GM12892 (cell line): ENCODE measurements around the gene GRIA4.
"Not testable (repeated sequence)": the region's sequence is repeated elsewhere in the genome, so short reads cannot be mapped to it uniquely, and the experiment has no call there.

Experiments
- DNase-seq: peaks from one replicate; pipeline ENCODE4 v3.0.0; 2011; ENCODE audit not compliant: insufficient read length
- FAIRE-seq: peaks from 2 replicates; lab custom pipeline; 2011; peaks lifted over from hg19 to GRCh38; lab: Jason Lieb, UNC
- POLR2A ChIP-seq: IDR thresholded peaks from 2 replicates; pipeline ENCODE4 v1.6.1; 2011; ENCODE audit warnings: low read depth, low read length, control low read depth
- POLR2AphosphoS5 ChIP-seq: IDR thresholded peaks from 2 replicates; pipeline ENCODE4 v1.6.1; 2011; ENCODE audit warnings: low read depth, low read length, control low read depth
- TAF1 ChIP-seq: IDR thresholded peaks from 2 replicates; pipeline ENCODE4 v1.6.1; 2011; ENCODE audit warnings: low read depth, mild to moderate bottlenecking, control low read depth, low read length, borderline replicate concordance

The GRIA4 gene

GRCh38 chr11:105780781-105781525, 171.1 kb downstream of the GRIA4 start:
- DNase-seq: no peak
- FAIRE-seq: no peak
- TF ChIP-seq POLR2AphosphoS5 (no peak), TAF1 (no peak), POLR2A (no peak)

DNA sequence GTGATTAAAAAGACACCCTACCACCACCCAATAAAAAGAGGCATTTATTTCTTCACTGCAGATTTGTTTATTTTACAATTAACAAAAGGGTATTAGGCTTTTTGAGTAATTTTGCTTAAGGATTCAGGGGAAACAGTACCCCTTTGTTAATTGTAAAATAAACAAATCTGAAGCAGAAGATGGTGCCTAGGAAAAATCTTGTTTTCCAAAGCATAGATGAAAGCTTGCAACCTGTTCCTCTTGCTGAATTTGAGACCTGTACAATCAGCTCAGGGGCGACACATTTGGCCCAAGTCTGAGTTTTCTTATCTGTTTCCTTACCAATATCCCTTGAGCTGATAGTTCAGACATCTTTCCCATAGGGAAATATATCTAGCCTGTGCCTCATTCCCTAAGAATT, 171.9 kb downstream of the GRIA4 start:
- FAIRE-seq (no peak), DNase-seq (no peak)
- no peak for TF ChIP-seq POLR2AphosphoS5
- no peak for TF ChIP-seq POLR2A
- no peak for TF ChIP-seq TAF1

DNA sequence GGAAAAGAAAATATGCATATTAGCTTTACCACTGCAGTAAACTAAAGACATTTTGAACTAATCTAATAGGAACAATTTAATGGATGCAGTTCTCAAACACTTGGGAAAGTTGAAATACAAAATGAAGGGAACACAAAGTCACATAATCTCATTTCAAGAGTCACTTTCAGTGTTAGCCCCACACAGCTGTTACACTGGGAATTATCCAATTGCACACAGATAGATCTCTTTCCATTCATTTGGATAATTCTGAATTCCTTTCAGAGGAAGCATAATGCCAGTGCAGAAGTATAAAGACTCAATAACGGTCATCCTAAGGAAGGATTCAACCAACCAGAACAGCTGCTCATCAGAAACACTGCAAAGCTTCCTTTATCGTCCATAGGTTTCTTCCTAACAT, 173.3 kb downstream of the GRIA4 start:
- TF ChIP-seq POLR2AphosphoS5 (no peak), TAF1 (no peak), POLR2A (no peak)
- FAIRE-seq: no peak
- no peak for DNase-seq

GRCh38 chr11:105785850-105786249, 176.0 kb downstream of the GRIA4 start:
- not testable (repeated sequence) for FAIRE-seq, DNase-seq

DNA sequence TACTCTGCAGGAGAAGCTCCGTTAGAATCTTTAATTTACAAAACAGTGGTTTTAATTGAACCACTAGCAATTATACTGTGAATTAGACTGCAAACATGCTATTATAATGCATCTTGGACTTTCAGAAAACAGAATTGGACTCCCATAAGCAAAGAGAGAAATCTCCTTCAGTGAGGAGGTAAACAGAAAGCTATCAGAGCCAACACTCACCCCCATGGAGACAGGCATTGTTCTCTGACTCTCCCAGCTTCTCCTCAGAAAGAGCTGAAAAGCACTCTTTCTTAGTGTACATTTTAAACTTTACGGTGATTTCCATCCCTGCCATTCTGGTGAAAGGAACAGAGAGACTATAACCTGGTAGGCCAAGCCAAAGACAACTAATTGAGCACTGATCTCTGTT, 176.9 kb downstream of the GRIA4 start:
- DNase-seq (no peak), FAIRE-seq (no peak)
- TF ChIP-seq POLR2A (no peak), POLR2AphosphoS5 (no peak), TAF1 (no peak)

GRCh38 chr11:105789579-105790420, 179.9 kb downstream of the GRIA4 start:
- DNase-seq (no peak), FAIRE-seq (no peak)
- no peak for TF ChIP-seq POLR2A
- no peak for TF ChIP-seq TAF1
- TF ChIP-seq POLR2AphosphoS5: no peak

- no peak for DNase-seq
- TF ChIP-seq POLR2A (no peak), POLR2AphosphoS5 (no peak), TAF1 (no peak)
- no peak for FAIRE-seq
These were observed 181.0 kb downstream of the GRIA4 start for GRCh38 chr11:105790840-105791239.

GRCh38 chr11:105793092-105793491, 183.2 kb downstream of the GRIA4 start:
- FAIRE-seq: no peak
- DNase-seq: no peak
- TF ChIP-seq TAF1: no peak
- TF ChIP-seq POLR2A: no peak
- no peak for TF ChIP-seq POLR2AphosphoS5

GRCh38 chr11:105799263-105799662, 189.4 kb downstream of the GRIA4 start:
- TF ChIP-seq TAF1 (no peak), POLR2AphosphoS5 (no peak), POLR2A (no peak)
- FAIRE-seq (no peak), DNase-seq (no peak)

GRCh38 chr11:105799728-105800462, 190.0 kb downstream of the GRIA4 start:
- FAIRE-seq (no peak), DNase-seq (no peak)
- no peak for TF ChIP-seq POLR2A
- no peak for TF ChIP-seq POLR2AphosphoS5
- TF ChIP-seq TAF1: no peak

DNA sequence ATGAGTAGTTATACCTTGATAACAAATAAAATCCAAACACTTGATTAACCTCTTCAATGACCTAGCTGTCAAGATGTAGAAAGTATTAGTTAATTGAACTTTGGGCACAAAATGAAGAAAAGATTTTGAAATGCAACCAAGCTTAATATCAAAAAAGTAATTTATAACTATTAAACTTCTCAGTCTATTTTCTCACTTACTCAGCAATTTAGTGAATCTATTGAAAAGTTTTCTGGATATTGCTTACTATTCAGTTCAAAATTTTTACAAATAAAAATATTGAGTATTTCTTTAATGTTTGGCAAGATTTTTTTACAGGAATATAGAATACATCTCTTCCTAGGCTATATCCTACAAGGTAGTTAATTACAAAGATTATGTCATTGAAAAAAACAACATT, 192.5 kb downstream of the GRIA4 start:
- no peak for DNase-seq
- no peak for TF ChIP-seq TAF1
- TF ChIP-seq POLR2AphosphoS5: no peak
- no peak for TF ChIP-seq POLR2A
- FAIRE-seq: no peak

DNA sequence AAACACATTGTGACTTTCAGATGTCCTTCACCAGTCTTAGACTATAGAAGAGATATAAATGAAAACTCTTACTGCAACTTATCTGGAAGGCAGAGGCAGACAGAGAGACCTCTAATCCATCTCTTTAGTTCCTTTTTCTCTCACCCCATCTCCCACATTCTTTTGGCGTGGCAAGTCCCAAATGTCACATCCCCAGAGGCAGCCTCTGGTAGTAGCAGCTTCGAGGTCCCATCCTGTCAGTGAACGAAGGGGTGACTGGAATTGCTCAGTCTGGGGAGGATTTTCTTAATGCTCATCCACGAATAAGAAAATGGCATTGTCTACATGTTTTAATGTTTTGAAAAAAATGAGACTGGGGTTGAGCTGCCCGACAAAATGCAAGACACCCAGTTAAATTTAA, 201.4 kb downstream of the GRIA4 start:
- FAIRE-seq (no peak), DNase-seq (no peak)
- no peak for TF ChIP-seq TAF1
- TF ChIP-seq POLR2A: no peak
- TF ChIP-seq POLR2AphosphoS5: no peak
